ENCODE data around the gene LRIT3.
"Not testable (repeated sequence)": the region's sequence is repeated elsewhere in the genome, so short reads cannot be mapped to it uniquely, and the experiment has no call there.

Gene LRIT3

GRCh38 chr4:109846395-109847098 is 1.4 kb upstream of the LRIT3 start:
- no peak for DNase-seq (ENCODE audit: low read depth in 2 of 2, low spot score in 1 of 2)

DNA sequence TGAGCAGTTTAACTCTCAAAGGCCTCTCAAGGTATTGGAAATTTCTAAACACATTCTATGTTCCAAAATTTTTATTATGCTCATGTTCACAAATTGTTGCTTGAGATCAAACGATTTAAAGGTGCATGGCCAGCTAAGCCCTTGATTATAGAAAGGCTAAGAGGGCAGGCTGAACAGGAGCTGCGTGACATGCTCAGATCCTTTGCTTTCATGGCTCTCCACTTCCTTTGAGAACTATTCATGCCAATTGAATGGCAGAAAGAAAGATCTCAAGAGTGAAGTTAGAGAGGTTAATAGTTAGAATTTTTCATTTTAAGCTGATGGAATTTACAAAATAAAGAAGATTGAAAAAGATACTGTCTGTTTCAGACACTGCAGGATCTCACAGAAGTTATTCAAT is 594 bp downstream of the LRIT3 start:
- DNase-seq (ENCODE audit: low read depth in 2 of 2, low spot score in 1 of 2) = no peak

DNA sequence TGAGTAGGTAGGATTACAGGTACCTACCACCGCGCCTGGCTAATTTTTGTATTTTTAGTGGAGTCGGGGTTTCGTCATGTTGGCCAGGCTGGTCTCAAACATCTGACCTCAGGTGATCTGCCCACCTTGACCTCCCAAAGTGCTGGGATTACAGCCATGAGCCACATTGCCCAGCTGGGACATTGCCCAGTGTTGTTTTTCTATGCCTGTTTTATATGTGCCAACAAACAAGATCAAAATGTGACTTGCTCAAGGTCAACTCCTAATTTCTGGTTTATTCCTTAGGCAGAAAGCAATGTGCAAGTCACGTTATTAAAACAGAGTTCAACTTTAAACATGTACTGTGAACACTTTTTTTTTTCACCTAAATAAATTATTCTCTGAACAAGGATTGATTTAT is 2.7 kb downstream of the LRIT3 start:
- DNase-seq (ENCODE audit: low read depth in 2 of 2, low spot score in 1 of 2) = no peak

GRCh38 chr4:109859426-109860300 is 11.8 kb downstream of the LRIT3 start:
- DNase-seq (ENCODE audit: low read depth in 2 of 2, low spot score in 1 of 2) = not testable (repeated sequence)

GRCh38 chr4:109861271-109861670 is 13.4 kb downstream of the LRIT3 start:
- DNase-seq (ENCODE audit: low read depth in 2 of 2, low spot score in 1 of 2) = no peak

DNA sequence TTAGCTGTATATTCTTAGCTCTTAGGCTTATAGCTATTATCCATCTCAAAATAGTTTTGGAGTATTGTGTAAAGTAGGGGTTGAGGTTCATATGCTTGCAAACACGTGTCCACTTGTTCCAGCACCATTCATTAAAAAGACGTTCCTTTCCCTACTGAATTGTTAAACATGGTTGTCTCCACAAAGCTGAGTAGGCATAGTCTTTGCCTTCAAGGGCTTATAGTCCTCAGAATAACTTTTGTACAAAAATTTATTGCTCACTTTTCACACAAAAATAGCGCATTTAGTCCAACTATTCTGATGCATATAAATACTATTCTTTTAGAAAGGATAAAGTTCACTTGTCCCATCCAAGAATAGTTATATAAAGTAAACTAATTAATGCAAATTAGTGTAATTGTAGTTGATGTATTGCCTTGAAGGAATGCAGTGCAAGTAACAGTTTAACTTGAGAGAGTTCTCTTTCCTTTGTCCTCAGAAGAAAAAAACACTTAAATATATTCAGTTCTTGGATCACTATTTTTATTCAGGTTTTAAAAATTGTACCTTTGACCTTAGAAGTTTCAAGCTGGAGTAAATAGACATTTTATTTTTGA is 14.1 kb downstream of the LRIT3 start:
- no peak for DNase-seq (ENCODE audit: low read depth in 2 of 2, low spot score in 1 of 2)

DNA sequence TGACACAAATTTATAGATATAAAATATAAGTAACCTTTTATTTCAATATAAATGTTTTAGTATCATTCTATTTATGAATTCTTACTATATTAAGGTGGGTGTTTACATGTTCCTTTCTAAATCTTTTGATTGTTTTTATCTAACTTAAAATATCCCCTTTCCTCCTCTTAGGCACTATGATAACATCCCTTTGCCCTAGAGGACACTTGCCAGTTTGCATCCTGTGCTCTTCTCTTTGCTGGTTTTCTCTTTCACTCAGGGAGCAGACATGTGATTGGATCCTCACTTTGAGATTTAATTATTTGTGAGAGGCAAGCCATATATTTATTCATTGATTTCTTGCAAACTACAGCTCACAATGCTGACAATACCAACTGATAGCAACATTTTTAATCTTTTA is 16.2 kb downstream of the LRIT3 start:
- DNase-seq (ENCODE audit: low read depth in 2 of 2, low spot score in 1 of 2) = no peak

GRCh38 chr4:109870061-109870460 is 22.2 kb downstream of the LRIT3 start:
- DNase-seq (ENCODE audit: low read depth in 2 of 2, low spot score in 1 of 2) = no peak

- DNase-seq (ENCODE audit: low read depth in 2 of 2, low spot score in 1 of 2) = no peak
Observed at GRCh38 chr4:109872065-109872464, 24.2 kb downstream of the LRIT3 start.

DNA sequence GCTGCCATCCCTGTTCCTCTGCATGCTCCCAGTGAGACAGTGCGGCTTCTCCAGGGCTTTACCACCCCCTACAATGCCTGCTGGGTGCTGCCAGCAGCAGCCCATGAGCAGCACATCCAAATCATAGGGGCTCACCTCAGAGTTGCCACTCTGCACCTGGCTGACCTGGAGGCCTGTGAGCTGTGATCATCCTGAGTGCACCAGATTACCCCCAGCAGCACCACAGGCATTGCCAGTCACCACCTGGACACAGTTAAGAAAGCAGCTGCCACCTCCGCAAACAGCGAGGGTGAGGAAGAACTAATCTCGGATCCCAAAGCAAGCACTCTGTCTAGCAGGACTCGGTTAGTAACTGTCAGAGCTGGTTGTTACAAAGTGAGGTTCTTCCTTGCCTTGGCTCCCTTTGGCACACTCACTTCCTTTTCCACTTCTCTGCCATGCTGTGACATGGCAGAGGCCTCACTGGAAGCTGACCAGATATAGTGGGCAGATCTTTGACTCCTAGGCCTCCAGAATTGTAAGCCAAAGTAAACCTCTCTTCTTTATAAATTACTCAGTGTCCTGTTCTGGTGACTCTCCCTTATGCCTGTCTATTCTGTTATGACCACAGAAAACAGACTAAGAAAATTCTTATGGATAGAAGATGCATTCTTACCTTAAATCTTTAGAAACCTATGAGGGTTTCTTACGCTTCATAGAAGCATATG is 25.2 kb downstream of the LRIT3 start:
- DNase-seq (ENCODE audit: low read depth in 2 of 2, low spot score in 1 of 2) = no peak

DNA sequence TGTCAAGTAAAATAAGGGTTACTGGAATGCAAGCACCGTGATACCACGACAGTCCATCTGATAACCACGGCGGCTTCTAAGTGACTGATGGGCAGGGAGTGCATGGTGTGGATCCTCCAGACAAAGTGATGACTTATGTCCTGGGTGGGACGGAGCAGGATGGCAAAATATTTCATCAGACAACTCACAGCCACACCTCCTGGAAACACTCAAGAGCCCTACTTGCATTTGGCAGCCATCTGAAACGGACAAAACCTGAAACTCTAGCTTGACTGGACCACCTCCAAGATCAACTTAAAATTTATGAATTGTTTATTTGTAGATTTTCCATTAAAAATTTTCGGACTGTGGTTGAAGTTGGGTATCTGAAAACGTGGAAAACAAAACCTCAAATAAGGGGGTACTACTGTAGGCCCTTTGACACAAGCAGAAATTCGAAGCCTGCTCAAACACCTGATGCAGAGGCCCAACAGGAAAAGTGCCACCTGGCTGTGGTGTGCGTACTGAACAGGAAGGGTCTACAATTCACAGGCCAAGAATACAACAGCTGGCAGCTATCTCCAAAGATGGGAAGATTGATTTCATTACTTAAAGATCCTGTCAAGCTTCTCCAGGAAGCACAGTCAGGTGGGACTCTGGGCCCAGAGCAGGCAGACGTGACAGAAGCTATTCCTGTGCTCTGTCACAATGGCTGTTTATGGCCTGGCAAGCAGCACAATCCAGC is 26.0 kb downstream of the LRIT3 start:
- no peak for DNase-seq (ENCODE audit: low read depth in 2 of 2, low spot score in 1 of 2)

- DNase-seq (ENCODE audit: low read depth in 2 of 2, low spot score in 1 of 2) = no peak
Observed at GRCh38 chr4:109875106-109875505, 27.2 kb downstream of the LRIT3 start.

GRCh38 chr4:109875553-109875952 is 27.6 kb downstream of the LRIT3 start:
- DNase-seq (ENCODE audit: low read depth in 2 of 2, low spot score in 1 of 2) = not testable (repeated sequence)

- DNase-seq (ENCODE audit: low read depth in 2 of 2, low spot score in 1 of 2) = no peak
Observed at GRCh38 chr4:109876634-109877265, 28.8 kb downstream of the LRIT3 start.

GRCh38 chr4:109877400-109877799 is 29.5 kb downstream of the LRIT3 start:
- DNase-seq (ENCODE audit: low read depth in 2 of 2, low spot score in 1 of 2) = no peak

DNA sequence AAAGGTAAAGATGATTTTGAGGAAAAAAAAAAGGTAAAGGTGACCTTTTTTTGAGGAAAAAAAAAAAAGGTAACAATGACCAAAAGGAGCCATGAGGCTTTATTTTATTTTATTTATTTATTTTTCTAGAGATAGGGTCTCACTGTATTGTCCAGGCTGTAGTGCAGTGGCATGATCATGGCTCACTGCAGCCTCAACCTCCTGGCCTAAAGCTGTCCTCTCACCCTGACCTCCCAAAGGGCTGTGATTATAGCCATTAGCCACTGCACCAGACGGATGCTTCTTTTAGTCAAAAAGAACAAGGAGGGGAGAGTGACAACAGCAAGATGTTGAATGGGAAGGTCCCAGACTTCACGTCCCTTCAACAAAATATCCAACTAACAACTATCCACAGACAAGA is 30.4 kb downstream of the LRIT3 start:
- no peak for DNase-seq (ENCODE audit: low read depth in 2 of 2, low spot score in 1 of 2)

- no peak for DNase-seq (ENCODE audit: low read depth in 2 of 2, low spot score in 1 of 2)
Observed at GRCh38 chr4:109879081-109879480, 31.2 kb downstream of the LRIT3 start.

DNA sequence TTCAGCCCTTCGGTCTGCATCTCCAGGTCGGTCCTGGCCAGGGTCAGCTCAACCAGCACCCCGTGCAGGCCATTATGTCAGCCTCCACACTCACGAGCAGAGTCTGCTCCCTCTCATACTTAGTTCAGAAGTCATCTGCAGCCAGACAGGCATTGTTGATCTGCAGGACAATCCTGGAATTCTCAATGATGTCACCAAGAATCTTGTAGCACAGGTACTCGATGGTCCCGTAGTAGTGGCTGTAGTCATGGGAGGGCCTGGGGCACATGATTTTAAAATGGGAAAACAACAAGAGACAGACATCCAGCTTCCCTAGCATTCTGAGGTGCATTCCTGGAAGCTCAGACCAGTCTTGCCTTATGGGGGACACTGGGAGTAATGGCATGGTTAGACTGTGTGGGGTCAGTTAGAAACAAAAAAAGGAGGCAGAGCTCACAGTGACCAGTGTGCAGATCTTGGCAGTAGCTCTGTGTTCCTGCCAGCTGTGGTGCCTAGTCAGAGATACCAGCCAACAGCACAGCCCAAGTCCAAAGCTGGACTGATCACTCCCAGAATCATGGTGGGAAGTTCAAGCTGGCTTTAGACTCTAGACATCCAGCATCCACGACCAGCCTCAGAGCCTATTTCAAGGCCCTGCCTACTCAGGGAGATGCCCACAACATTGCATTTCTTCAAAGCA is 31.9 kb downstream of the LRIT3 start:
- no peak for DNase-seq (ENCODE audit: low read depth in 2 of 2, low spot score in 1 of 2)

GRCh38 chr4:109886303-109886702 is 38.4 kb downstream of the LRIT3 start:
- DNase-seq (ENCODE audit: low read depth in 2 of 2, low spot score in 1 of 2) = no peak

DNA sequence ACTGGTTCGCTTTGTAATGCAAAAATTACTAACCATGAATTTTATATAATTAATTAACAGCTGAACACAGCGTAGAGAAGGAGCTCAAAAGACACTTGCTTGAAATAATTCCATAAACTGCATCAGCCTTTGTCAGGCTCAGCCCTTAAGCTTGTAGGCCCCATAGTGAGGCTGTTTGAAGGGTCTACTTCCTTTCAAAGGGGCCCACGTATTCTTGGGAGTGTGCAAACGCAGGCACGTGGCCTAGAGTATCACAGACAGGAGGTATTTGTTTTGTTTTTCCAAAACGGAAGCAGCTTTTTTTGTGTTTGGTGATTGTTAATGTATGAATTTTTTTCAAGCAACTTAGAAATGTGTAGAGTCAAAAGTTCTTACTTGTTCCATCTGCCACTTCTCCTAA is 39.2 kb downstream of the LRIT3 start:
- no peak for DNase-seq (ENCODE audit: low read depth in 2 of 2, low spot score in 1 of 2)

All from stimulated activated CD8-positive, alpha-beta memory T cell treated with anti-CD3 and anti-CD28 coated beads, Interleukin-4, amount 100 ng/mL, for 1 hour (primary cell).